ENCODE results near the gene ARHGAP24. TPM values are rescaled to one million over a fixed set of nuclear protein-coding genes. Genes with fewer than 3 reads are reported as not detected.
"Not testable (repeated sequence)": the region's sequence is repeated elsewhere in the genome, so short reads cannot be mapped to it uniquely, and the experiment has no call there.

Gene ARHGAP24
- polyA plus RNA-seq, 12 donors = 39.9 to 68.8 (median 61.9) TPM; not detected in 1

DNA sequence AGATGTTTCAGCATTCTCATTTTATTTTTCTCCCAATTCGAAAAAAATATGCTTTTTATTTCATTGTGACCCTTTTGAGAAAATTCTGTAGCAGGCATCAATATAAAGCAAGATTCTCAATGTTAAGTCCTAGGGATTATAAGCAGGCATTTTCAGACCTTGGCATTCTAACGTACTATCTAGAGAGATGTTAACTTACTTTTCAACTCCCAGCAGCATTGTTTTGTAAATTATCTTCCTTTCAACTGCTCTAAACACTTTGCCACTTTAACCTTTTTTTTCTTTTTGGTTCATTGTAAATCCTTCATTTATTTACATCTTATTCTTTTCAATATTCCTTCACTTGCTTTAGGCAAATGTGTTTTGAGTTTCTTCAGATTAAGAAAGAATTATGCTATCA lies 333.2 kb downstream of the ARHGAP24 start:
- DNase-seq = no peak

DNA sequence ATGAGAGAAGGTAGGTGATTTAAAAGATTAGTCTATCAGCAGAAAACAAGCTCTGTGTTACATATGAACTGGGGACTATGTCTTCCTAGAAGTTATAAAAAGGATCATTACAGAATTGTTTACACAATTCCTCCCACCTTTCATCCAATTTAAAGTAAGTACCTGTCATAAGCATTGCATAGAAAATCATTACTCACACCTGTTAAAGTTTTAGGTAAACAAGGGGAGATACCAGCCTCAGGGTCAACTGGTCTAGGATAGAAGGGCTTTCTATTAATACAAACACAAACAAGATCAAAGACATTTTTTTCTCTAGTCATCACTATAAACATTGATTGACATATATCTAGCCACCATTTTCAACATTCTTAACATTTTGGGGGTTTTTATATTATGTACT lies 333.9 kb downstream of the ARHGAP24 start:
- DNase-seq = no peak

DNA sequence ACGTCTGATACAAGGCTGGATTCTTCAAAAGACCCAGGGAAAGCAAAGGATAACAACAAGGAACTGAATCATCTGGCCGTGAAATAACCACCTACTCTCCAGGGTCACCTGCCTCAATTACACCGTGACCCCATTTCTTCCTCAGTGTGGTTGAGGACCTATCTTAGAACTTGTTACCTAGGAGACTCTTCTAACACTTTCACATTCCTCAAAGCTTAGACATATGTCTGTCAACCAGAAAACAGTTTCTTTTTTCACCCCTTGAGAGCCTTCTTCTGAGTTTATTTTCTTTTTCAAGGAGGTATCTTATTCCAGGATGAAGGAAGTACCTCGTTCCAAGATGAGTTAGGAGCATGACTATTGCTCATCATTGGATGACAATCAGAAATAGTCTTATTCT lies 337.8 kb downstream of the ARHGAP24 start:
- no peak for DNase-seq

DNA sequence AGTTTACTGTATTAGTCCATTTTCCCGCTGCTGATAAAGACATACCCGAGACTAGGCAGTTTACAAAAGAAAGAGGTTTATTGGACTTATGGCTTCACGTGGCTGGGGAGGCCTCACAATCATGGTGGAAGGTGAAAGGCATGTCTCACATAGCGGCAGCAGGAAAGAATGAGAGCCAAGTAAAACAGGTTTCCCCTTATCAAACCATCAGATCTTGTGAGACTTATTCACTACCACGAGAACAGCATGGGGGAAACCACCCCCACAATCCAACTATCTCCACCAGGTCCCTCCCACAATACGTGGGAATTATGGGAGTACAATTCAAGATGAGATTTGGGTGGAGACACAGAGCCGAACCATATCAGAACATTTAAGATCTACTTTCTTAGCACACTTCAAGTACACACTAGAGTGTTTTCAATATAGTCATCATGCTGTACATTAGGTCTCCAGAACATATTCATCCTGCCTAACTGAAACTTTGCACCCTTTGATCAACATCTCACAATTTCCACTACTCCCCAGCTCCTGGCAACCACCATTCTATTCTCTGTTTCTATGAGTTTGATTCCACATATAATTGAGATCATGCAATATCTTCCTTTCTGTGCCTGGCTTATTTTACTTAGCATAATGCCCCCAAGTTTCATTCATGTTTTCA lies 341.0 kb downstream of the ARHGAP24 start:
- no peak for DNase-seq

DNA sequence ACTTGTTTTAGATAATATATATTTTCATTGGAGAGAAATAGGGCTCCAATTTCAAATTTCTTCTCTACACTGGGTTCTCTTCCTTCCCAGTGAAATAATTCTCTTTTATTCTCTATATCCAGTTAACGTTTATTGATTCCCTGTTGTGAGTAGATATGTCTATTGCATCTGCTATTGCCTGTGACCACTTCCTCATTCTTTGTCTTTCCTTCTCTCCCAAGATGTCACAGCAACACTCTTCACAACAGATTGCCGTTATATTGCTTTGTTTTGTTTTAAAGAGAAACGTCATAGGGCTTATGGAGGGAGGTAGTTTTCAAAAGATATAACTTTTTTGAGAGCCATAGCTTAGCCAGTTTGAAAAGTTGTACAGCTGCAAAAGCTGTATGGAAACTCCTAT lies 343.8 kb downstream of the ARHGAP24 start:
- DNase-seq = no peak

DNA sequence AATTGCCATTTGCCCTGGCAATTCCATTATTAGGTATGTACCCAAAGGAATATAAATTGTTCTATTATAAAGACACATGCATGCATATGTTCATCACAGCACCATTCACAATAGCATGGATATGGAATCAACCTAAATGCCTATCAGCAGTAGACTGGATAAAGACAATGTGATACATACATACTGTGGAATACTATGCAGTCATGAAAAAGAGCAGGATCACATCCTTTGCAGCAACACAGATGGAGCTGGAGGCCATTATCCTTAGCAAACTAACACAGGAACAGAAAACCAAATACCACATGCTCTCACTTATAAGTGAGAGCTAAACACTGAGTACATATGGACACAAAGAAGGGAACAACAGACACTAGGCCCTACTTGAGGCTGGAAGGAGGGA lies 345.2 kb downstream of the ARHGAP24 start:
- not testable (repeated sequence) for DNase-seq

DNA sequence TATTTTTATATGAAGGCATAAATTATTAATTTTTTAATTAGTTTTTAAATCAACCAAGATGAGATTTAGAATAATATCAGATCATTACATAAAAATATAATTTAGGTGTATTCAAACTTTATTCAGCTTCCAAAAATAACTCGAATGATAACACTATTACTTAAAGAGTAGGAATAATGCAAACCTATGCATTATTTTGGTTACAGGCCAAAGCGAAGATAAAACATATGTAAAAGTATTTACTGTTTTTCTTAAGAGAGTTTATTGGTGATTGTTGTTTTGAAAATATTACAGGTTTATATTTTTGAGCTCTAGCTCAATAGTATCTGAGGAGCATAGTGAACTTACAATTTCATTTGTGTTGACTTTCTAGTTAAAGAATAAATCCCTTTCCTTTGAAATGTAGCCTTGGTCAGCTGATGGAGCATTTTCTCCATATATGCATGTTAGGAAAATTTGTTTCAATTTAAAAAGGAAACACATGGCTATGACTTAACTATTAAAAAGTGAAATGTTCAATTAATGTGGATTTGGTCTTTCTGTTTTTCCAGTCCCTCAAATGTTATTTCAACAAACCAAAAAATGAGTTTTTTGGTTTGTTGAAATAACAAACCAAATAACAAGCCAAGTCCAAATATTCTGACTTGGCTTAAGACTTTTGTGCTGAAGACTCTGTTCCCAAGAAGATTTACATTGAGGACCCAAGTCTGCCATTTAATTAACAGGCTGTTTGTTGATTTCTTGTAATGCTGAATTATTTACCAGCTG lies 346.9 kb downstream of the ARHGAP24 start:
- no peak for DNase-seq

DNA sequence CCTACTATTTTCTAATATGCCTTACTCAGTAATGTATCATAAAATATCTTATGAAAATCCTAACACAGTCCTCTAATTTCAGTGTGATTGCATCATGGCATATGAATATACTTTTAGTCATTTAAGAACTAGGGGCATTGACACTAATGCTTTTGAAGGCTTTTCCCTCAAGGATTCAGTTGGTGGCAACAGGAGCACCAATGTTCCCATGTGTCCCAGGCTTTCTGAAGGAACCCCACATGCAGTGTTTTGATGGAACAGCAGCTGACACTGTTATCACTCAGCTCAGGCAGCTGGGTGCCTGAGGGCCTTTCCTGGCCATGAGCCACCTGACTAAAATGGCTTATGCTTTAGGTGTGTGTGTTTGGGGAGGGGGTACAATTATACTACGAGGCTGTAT lies 348.3 kb downstream of the ARHGAP24 start:
- DNase-seq = no peak

DNA sequence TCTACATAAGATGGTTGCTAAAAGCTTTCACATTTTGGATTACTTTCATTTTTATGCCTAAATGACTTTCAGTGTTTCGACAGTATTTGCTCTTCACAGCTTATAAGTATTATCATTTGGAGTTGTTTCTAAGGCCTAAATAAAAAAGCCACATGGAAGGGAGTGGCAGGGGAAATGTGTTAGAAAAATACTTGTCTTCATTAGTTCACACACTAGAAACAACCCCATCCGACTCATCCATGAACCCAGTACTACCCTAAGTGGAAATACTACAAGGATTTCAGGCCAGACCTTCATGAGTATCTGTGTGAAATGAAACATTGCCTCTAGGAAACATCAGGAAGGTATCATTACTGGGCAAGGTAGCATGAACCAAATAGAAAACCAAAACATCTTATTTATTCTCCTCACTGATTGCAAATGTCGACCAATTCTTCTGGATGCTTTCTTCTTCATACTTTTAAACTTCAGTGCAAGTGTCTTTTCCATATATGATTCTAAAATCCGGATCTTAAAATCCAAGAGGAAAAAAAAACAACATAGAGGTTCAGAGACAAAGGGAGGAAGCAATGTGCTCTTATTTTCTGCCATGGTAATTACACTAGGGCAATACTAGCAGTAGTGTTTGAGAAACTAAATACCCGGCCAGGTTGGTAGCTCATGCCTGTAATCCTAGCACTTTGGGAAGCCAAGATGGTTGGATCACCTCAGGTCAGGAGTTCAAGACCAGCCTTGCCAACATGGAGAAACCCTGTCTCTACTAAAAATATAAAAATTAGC lies 349.4 kb downstream of the ARHGAP24 start:
- DNase-seq = no peak

DNA sequence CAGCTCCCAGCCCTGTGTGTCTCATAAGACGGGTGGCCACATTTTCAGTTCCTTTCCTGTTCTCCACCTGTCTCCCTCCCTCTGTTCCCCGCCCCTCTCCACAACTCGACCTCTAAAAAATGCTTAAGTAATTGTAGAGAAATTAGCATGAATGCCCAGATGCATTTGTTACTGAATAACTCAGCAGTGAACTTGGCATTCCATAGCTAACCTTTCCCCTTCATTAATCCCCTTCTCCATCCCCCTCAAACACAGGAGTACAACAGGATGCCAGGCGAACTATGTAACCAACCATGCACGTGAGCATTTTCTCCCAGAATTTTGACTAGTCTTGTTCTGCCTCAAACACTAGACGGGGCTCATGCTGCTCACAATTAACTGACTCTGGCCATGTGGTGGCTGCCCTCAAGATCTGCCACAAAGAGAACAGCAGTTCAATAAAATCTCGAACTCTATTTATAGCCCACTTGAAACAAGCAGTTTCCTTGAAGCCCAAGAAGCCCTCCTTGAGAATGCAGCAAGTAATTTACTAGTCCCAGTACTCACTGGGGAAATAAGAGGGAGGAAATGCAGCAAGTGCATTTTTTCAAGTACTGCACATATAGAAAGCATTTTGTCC lies 351.2 kb downstream of the ARHGAP24 start:
- no peak for DNase-seq

DNA sequence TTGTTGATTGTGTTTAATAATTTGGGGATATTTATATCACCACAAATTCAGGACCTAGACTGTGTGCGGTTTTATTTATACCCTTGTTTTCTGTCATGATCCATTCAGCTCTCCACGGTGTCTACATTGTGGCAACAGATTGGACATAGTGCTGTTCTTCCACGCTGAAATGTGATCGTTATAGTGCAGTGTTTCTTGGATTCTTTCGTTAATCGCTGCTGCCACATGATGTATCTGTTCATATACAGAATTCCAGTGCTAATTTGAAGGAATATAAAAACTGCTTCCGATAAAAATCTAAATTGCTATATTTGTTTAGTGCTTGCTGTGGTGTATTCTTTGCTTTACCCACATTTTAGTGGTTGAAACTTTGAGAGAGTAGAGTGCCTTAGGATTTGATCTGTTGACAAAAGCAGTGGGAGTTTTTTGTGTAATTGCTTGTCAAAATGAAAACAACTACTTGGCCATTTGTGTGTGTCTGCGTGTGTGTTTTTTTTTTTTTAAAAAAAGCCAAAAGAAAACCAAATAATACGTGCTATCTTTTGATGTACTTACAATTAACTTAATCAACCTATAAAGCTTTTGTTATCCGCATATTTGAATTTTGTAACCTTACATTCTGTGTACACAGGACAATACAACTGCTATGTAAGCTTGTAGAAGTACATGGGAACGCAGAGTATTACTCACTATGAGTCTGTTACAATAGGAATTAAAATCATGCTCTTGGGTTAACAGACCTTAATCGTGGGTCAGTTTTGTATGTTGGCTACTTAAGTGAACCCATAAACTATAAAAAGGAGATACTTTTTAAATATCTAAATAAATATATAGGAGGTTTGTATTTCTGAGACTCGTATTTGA lies 353.3 kb downstream of the ARHGAP24 start:
- no peak for DNase-seq

DNA sequence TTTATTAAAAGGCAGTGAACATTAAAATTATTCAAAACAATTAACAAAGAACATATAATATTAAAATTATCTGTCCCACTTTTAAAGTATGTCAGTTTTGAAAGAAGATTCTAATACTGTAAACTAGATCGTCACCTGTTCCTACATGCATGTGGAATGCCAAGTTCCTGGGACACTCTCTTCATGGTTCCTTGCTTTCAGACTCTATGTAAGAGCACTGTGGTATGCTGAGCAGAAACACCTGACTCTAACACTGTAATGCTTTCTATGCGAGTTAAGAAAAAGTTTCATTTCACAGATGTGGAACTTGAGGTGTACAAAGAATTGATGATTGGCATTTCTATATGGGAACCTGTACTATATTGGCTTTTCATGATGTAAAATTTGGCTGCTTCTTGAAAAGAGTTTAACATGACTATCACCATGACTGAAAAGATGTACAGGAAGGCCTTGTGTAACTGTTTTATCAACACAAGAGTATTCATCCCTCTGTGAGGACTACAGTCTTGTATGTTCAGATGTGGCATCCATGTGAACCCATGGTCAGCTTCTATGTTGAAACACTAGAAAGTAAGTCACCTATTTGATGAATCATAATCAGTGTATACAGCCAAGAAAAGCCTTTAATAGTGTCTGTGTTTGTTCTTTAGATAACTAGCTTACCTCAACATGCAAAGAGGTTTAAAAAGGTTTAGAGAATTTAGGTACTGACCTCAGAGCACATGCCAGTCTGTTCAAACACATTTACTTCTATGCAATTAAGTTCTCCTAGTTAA lies 354.5 kb downstream of the ARHGAP24 start:
- DNase-seq = no peak

DNA sequence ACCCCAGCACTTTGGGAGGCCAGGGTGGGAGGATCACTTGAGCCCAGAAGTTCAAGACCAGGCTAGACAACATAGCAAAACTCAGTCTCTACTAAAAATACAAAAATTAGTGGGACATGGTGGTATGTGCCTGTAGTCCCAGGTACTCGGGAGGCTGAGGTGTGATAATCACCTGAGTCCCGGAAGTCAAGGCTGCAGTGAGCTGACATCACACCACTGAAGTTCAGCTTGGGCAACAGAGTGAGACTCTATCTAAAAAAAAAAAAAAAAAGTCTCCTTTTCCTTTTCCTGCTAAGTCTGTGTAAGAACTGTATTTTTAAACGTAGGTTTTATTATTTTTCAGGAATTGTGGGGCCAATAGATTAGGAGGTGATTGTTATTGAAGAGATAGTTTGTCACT lies 356.7 kb downstream of the ARHGAP24 start:
- DNase-seq = no peak

DNA sequence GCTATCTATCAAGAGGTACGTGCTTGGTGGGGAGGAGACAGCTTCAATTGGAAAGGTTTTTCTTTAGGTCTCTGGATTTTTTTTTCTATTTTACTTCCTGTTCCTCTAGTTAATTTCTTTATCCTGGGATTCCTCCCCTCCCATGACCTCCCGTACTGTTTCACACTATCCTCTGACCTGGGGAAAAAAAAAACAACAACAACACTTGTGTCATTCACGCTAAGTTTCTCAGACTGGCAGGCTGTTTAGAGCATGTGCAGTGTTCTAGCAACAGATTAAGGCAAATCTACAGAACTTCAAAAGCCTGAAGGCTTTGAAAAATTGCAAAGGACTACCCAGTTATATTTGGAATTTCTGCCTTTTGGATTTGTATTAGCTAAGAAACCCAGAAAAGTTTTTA lies 358.4 kb downstream of the ARHGAP24 start:
- no peak for DNase-seq

DNA sequence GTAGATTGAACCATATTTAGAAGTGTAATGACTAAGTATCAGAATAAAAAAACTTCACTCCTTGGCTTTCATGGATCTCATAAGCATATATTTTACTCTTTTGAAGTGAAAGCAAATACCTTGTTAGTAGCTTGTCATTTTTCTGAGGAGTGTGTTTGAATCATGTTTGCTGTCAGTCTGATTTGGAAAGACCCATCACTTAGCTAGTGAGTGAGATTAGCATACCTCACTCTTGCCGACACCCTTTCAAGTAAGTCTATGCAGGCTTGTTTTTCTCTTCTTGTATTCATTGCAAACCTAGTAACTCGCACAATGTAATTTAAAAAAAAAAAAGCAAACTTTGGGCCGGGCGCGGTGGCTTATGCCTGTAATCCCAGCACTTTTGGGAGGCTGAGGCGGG lies 360.0 kb downstream of the ARHGAP24 start:
- DNase-seq = no peak

DNA sequence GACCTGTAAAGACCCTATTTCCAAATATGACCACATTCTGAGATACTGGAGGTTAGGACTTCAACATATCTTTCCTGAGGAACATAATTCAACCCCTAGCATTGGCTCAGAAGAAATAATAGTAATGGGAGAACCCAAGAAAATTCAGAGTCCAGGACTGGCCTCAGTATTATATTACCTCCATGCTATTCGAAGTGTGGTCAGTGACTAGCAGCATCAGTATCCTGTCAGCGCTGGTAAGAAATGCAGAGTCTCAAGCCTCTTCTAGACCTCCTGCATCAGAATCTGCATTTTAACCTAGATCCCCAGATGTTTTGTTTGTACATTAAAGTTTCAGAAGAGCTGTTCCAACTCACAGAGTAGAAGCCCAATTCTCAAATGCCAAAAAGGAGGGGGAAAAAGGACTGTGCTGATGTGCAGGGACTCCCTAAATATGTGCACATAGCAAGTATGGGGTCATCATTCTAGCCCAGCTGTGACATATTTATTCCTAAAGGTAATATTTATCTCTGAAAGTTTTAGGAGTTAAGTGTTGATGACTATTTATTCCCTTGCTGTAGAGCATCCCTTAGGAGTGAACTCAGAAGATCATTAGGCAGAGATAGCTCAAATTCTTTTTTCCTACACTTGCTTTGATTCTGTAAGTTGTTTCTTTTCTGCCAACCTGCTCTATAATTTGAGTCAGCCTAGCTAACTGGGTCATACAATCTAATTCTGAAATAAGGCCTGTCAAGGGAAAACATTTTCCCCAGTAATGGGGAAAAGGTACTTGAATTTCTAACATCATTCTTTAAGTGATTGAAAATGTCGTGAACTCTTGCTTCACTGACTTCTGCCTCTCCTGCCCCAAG lies 361.9 kb downstream of the ARHGAP24 start:
- DNase-seq = no peak

DNA sequence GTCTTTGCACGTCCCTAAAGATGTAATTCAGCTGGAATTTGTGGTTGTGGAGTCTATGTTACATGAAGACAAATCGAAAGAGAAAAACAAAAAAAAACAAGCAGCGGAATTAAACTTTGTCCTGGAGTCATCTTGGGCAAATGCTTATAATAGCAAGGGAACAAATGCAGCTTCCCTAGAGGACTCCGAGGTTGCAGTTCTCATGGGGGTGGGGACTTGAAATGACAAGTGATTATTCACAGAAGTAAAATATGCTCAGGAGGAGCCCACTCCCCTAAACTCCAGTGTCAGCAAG lies 362.4 kb downstream of the ARHGAP24 start:
- no peak for DNase-seq

DNA sequence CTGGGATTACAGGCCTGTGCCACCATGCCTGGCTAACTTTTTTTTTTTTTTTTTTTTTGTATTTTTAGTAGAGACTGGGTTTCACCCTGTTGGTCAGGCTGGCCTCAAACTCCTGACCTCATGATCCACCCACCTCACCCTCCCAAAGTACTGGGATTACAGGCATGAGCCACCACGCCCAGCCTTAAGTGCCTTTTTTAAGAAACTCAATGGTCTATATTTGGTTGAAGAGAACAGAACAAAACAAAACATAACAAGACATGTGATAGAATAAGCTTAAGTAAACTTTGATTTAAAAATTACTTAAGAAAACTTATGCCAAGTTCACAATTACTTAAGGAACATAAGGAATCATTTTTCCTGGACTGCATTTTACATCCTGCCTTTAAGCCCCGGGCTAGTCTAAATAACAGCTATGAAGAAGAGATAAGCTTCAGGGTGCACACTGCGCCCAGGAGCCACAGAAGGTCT lies 365.1 kb downstream of the ARHGAP24 start:
- DNase-seq = not testable (repeated sequence)

DNA sequence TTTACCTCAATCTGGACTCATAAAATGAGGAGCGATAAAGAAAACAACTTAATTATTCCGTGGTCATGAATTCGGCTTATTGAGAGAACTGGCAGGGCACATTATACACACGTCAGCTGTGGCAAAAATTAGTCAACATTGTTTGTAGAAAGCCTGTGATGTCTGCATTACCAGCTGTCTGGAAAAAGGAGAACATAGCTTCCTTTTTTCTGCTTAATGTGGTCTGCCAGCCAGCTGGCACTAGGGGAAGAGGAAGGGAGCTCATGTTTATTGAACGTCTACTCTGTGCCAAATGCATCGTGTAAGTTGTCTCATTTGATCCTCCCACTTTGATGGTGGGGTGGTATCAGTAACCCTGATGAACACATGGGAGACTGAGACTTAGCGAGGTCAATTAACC lies 367.6 kb downstream of the ARHGAP24 start:
- DNase-seq = peak; percentile 64

DNA sequence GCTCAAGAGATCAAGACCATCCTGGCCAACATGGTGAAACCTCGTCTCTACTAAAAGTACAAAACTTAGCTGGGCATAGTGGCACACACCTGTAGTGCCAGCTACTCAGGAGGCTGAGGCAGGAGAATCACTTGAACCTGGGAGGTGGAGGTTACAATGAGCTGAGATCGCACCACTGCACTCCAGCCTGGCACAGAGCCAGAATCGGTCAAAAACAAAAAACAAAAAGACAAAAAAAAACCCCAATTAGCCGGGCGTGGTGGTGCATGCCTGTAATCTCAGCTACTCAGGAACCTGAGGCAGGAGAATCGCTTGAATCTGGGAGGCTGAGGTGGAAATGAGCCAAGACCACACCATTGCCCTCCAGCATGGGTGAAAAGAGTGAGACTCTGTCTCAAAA lies 378.8 kb downstream of the ARHGAP24 start:
- not testable (repeated sequence) for DNase-seq

Data from muscle of arm (tissue), 12 donors.